Fibroblast of villous mesenchyme (primary cell): ENCODE results near the gene FBXL4. TPM values are rescaled to one million over a fixed set of nuclear protein-coding genes. Genes with fewer than 3 reads are reported as not detected.

Source experiments
- DNase-seq: peaks from one replicate; pipeline ENCODE4 v3.0.0-alpha.2; 2010; ENCODE audit warnings: low read depth
- H3K4me3 ChIP-seq: 2 replicates; pipeline ENCODE4 v1.5.1; 2011; ENCODE audit warnings: low read depth, mild to moderate bottlenecking, low read length
- total RNA-seq: library from RNA; depleted of rRNA; stranded (reverse); fragments of >200 nt; gene quantifications from 2 replicates; pipeline ENCODE4 v1.2.3, GENCODE V29; 2012
- TF ChIP-seq, protein P1 (sequence below): IDR thresholded peaks from 2 replicates; pipeline ENCODE4 v1.5.1; 2012; ENCODE audit warnings: low read depth, mild to moderate bottlenecking, low read length; ENCODE audit not compliant: insufficient read depth

The FBXL4 gene
- total RNA-seq, 1 donor = 19.0 TPM

- peak; percentile 25 for DNase-seq
- H3K4me3 ChIP-seq = peak overlapping the region; percentile 59
- TF ChIP-seq, protein P1, sequence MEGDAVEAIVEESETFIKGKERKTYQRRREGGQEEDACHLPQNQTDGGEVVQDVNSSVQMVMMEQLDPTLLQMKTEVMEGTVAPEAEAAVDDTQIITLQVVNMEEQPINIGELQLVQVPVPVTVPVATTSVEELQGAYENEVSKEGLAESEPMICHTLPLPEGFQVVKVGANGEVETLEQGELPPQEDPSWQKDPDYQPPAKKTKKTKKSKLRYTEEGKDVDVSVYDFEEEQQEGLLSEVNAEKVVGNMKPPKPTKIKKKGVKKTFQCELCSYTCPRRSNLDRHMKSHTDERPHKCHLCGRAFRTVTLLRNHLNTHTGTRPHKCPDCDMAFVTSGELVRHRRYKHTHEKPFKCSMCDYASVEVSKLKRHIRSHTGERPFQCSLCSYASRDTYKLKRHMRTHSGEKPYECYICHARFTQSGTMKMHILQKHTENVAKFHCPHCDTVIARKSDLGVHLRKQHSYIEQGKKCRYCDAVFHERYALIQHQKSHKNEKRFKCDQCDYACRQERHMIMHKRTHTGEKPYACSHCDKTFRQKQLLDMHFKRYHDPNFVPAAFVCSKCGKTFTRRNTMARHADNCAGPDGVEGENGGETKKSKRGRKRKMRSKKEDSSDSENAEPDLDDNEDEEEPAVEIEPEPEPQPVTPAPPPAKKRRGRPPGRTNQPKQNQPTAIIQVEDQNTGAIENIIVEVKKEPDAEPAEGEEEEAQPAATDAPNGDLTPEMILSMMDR = no peak
Observed at GRCh38 chr6:98832284-98833056, 115.3 kb downstream of the FBXL4 start.

DNA sequence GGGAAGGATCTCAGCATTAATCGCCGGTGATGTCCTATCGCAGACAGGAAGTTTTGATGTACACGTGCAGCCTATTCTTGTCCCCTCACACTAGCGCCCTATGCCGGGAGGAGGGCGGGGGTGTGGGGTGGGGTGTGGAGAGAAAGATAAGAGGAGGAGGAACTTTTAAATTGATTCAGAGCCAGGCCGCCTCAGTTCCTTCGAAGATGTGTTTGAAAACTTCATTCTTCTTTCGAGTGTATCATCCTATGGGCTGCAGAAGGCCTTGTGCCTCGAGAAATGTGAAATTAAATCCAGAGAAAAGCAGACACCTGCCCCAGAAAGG is 115.8 kb downstream of the FBXL4 start:
- TF ChIP-seq, protein P1 = no peak
- no peak overlapping the region for H3K4me3 ChIP-seq
- DNase-seq = no peak

- TF ChIP-seq, protein P1 = no peak
- H3K4me3 ChIP-seq = no peak overlapping the region
- DNase-seq = no peak
Observed at GRCh38 chr6:98831057-98831958, 116.4 kb downstream of the FBXL4 start.

DNA sequence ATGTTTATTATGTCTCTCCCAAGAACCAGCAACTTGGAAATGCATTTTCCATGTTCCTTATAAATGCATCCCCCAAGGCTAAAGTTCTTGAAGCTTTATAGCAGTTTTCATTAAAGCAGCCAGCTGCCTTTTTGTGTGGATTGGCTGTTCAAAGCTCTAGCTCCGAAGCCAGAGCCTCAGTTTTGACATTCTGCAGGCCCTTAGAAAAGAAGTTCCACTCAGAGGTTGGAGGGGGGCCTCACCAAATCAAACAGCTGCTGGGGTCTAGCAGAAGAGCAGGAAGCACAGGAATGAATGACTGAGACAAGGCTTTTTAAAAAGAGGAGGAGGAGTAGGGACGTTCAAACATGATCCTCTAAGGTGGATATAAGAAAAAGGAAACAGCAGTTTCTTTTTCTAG is 117.6 kb downstream of the FBXL4 start:
- DNase-seq = no peak
- TF ChIP-seq, protein P1 = no peak
- no peak overlapping the region for H3K4me3 ChIP-seq

DNA sequence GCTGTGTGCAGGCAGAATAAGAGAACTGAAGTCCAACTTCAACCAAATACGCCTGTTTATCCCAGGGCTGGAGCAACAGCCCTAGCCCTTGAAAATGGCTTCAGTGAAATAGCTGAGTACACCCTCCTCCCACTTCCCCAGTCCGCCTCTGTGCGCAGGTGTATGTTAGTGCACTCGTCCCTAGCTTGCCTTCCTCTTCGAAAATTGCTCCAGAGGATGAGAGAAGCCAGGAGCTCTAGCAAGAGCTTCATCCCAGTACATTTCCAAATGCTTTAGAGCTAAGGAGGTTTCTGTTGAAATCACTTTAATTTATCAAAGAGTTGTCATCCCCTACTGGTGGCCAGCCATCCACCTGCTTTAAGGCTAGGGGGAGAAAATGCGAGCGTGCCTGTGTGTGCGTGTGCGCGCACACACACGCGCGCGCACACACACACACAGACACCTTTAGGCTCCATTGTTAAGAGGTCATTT is 118.8 kb downstream of the FBXL4 start:
- TF ChIP-seq, protein P1 = no peak
- H3K4me3 ChIP-seq = no peak overlapping the region
- DNase-seq = no peak

DNA sequence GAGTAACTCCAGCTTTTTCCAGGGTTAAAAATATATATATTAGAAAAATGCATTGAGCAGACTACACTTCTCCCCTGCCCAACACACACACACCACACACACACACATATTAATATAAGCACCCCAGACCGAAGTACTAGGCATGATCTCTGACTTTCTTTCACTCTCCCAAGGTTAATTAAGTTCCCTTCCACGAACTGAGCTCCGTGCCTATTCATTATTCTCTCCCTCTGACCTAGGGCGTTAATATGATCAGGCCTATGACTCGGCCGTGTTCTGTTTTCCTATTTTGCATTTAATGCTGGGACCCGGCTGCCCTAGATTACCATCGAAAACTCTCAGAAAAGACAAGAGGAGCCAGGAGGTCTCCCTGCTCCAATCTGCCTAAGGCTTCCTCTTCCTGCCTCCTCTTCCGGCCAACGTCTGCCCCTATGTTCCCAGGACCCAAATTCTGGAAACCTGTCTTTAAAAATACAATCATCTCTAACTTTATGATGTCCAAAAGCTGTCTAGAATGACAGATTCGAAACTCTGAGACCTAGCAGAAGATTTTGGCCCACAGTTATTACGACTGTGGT is 119.4 kb downstream of the FBXL4 start:
- no peak overlapping the region for H3K4me3 ChIP-seq
- no peak for DNase-seq
- TF ChIP-seq, protein P1 = no peak
